Measurements from ENCODE around the gene ZNF529.
"Not testable (repeated sequence)": the region's sequence is repeated elsewhere in the genome, so short reads cannot be mapped to it uniquely, and the experiment has no call there.

ZNF529 gene

GRCh38 chr19:36573020-36573894 lies at the start of gene ZNF529:
Gene ZNF529 (minus strand): TSS chr19:36573292. CDS start chr19:36572346, 946 bp downstream.
- FAIRE-seq: peak; percentile 53

- no peak for FAIRE-seq
These were observed 32.9 kb upstream of the ZNF529 start for GRCh38 chr19:36605877-36606478.

- no peak for FAIRE-seq
These were observed 32.2 kb upstream of the ZNF529 start, which contains the start of gene ZNF382 for GRCh38 chr19:36605101-36605876. Gene ZNF382 (plus strand): TSS chr19:36605313. CDS start chr19:36609915, 4,602 bp downstream.

- no peak for FAIRE-seq
These were observed 31.6 kb upstream of the ZNF529 start for GRCh38 chr19:36604656-36605100.

- not testable (repeated sequence) for FAIRE-seq
These were observed 29.6 kb upstream of the ZNF529 start for GRCh38 chr19:36602681-36603080.

GRCh38 chr19:36579255-36579654 lies 6.2 kb upstream of the ZNF529 start:
- no peak for FAIRE-seq

- no peak for FAIRE-seq
These were observed 4.3 kb upstream of the ZNF529 start for GRCh38 chr19:36577271-36577996.

- FAIRE-seq: no peak
These were observed 1.6 kb upstream of the ZNF529 start for GRCh38 chr19:36574741-36575140.

- FAIRE-seq: no peak
These were observed 1.0 kb upstream of the ZNF529 start for GRCh38 chr19:36573895-36574720.

- no peak for FAIRE-seq
These were observed 486 bp downstream of the ZNF529 start for GRCh38 chr19:36572593-36573019.

- no peak for FAIRE-seq
These were observed 8.7 kb downstream of the ZNF529 start for GRCh38 chr19:36564391-36564790.

GRCh38 chr19:36547001-36547732 lies 25.9 kb downstream of the ZNF529 start:
- no peak for FAIRE-seq

GRCh38 chr19:36528921-36529518 lies 44.1 kb downstream of the ZNF529 start:
- FAIRE-seq: no peak

GRCh38 chr19:36528194-36528920 lies 44.7 kb downstream of the ZNF529 start, which contains the start of gene ZNF260:
Gene ZNF260 (minus strand): TSS chr19:36528271. CDS start chr19:36515238, 13,033 bp downstream.
- peak; percentile 73 for FAIRE-seq

GRCh38 chr19:36527873-36528193 lies 45.3 kb downstream of the ZNF529 start:
- no peak for FAIRE-seq

- FAIRE-seq: peak; percentile 21
These were observed 45.8 kb downstream of the ZNF529 start for GRCh38 chr19:36527341-36527740.

- FAIRE-seq: no peak
These were observed 46.5 kb downstream of the ZNF529 start for GRCh38 chr19:36526581-36526980.

- FAIRE-seq: no peak
These were observed 48.5 kb downstream of the ZNF529 start for GRCh38 chr19:36524617-36525016.

- no peak for FAIRE-seq
These were observed 59.0 kb downstream of the ZNF529 start for GRCh38 chr19:36514012-36514612.
